GM18526 (cell line): ENCODE results near the gene DIP2C.

Experiments used
- POLR2A ChIP-seq: IDR thresholded peaks from 3 replicates; pipeline ENCODE4 v1.6.1; 2011; ENCODE audit not compliant: insufficient read length; ENCODE audit errors: extremely low read depth

The DIP2C gene

GRCh38 chr10:528173-529165 is 161.0 kb downstream of the DIP2C start:
- TF ChIP-seq POLR2A: no peak

- TF ChIP-seq POLR2A: no peak
Observed at GRCh38 chr10:527416-527815, 162.1 kb downstream of the DIP2C start.

DNA sequence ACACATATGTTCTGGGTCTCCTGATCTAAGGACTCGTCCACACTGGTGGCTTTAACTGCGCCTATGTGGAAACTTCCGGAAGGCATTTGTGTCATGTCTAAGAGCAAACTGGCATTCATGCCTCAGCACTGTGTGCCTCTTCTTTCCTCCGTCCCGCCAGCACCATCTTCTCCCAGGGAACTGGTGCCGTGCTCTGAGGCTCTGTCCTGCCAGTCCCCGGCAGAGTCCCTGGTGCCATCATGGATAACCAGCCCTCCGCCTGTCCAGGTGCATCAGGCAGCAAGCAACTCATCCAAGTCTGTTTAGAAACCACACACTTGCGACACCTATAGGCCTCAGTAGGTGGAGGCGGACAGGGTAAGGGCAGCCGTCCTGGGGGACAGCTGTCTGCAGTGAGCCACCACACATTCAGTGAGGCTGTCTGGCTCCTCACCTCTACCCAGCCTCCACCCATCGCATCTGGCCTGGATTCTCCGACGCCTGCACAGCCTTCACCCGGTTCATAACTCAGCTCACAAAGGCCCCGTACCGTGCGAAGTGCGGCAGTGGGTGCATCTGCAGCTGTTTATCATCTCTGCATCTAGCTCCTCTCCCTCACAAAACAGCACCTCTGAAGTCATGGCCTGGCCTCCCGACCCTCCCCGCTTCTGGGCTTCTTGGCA is 162.7 kb downstream of the DIP2C start:
- no peak for TF ChIP-seq POLR2A

DNA sequence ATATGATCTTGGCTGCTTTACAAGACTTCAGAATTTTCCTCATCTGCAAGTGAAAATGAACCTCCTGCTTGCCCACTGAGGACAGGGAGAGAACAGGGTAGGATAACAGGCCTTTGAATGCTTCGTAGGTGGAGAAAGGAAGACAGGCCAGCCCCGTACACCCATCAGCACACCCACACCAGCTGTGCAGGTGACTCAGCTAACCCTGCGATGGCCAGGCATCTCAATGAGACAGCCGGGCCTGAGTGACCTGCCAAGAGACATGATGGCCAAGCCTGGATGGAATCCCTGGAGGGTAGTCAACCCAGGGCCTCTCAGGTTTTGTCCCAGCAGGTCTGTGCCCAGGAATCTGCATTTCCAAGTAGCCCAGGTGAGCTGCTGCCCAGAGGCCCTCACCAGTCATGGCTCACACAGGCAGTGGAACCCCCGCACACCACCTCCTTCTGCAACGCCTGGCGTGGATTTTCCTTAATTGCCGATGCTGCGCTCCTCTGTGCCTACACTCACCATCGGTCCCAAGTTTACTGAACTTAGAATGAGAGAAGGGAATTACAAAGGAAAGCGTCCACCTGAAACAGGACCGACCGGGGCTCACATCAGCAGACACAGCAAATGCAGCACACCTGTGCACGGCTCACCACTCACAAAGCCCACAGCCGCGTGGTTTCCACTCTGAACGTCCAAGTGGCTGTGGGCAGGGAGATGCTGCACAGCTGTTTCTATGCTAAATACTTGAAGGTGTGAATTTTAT is 163.7 kb downstream of the DIP2C start:
- no peak for TF ChIP-seq POLR2A

- no peak for TF ChIP-seq POLR2A
Observed at GRCh38 chr10:523925-524324, 165.5 kb downstream of the DIP2C start.

DNA sequence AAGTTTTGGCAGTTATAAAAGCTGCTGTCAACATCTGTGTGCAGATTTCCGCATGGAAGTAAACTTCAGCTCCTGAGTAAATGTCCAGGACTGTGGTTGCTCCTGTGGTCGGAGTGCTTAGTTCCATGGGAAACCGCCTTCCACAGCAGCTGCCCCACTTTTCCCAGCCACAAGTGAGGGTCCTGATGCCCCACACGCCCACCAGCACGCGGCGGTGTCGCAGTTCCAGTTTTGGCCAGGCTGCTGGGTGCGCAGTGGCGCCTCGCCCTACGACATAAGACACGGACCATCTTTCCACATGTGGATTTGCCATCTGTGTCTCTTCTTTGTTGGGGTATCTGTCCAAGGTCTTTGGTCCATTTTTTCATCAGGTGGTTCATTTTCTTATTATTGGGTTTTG is 167.1 kb downstream of the DIP2C start:
- TF ChIP-seq POLR2A: no peak

DNA sequence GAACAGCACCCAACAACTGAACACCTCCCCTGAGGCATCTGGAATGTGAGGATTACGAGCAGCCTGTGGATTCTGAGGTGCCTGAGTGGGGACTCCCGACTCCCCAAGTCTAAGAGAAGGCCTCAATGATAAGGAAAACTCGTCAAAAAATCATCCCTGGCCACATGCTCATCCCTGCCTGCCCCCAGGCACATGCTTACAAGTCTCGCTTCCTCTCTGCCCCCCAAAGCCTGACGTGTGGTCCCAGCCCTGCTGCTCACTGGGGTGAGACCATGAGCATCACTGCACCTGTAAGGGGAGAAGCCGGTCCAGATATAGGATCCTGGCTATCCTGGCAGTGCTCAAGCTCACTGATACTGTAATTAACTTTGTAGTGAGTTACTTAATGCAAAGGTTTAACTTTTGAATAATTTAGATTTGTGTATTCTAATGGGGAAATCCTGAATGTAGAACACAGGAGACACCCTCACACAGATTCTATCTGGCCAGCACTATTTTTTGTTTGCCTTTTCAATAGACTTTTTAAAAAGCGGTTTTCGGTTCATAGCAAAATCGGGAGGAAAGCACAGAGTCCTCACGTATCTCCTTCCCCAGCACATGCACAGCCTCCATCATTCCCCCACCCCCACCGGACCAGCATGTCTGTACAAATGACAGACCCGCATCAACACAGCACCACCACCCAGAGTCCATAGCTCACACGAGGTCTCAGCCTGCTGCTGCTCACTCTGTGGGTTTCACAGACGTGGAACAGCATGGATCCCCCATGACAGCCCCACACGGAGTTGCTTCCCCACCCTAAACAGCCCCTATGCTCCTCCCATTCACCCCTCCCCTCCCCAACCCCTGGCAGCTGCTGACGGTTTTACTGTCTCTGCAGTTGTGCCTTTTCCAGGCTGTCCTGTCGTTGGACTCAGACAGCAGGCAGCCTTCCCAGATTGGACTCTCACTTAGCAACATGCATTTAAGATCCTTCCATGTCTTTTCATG is 167.9 kb downstream of the DIP2C start:
- no peak for TF ChIP-seq POLR2A

DNA sequence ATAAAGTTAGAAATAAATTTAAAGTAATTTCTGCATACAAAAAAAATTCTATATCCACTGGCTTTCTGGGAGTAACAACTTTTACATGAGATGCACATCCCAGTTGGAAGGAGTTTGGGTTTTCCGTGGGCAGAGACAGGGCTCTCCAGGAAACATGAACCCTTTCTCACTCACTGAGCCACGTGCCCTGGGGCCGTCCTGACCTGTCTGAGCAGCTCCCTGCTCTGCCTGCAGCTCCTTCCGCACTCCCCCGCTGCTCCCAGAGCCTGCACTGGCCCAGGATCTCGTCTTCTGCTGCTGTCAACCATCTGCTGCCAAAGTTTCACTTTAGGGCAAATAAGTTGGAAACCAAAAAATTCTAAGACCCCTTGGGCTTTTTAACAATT is 169.1 kb downstream of the DIP2C start:
- TF ChIP-seq POLR2A: no peak

DNA sequence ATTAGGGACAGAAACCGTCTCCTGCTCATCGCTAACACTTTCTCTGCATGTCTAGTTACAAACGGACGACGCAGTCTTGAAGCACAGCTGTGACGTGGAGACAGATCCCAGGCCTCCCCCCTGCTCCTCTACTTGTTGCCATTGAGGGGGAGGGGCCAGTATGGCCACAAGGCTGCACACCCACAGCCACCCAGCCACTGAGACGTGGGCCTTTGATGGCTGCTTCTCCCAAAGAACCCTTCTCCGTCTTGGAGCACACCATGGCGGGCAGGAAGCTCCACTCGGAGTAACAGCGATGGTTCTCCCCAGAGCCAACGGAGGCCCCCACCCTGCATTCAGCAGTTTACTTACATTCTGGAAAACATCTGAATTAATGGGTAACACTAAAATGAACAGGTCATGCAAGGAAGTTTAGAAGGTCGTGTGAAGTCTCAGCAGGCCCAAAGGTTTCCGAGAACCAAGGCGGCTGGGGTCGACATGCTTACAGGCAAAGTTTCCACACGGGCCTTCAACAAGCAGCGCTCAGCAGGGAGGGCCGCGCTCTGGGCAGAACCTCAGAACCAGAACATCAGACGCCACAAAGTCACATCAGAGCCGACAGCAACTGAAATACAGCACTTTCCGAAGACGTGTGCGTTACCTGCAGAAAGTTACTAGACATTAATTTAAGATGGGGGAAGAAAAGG is 169.6 kb downstream of the DIP2C start:
- TF ChIP-seq POLR2A: no peak

DNA sequence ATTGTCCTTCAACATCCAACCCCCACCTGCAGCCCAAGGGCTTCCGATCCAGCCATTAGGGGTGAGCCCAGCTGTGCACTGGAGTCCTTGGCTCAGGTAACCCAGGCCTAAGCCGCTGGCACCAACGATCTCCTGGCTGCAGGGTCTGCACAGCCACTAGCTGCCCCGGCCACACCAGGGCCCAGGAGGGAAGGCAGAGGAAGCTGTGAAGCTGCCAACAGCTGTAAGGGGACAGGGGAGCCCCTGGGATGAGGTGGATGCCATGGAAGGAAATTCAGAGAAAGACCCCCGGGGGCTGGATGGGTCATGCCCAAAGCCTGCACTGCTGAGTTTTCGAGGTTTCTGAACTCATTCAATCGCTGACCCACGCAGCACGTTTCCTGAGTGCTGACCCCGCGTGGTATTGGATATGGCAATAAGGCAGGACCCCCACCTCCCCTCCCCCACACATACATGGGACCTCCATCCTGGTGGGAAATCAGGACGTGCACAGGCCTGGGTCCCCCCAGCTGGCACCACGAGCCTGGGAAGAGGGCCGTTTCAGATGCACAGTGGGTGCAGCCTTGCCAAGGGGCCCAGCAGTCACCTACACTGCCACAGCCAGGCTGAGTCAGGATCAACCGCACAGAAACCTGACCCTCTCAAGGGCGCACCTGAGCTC is 170.3 kb downstream of the DIP2C start:
- no peak for TF ChIP-seq POLR2A

- TF ChIP-seq POLR2A: no peak
Observed at GRCh38 chr10:517872-518475, 171.5 kb downstream of the DIP2C start.

GRCh38 chr10:517241-517830 is 172.1 kb downstream of the DIP2C start:
- TF ChIP-seq POLR2A: no peak

- no peak for TF ChIP-seq POLR2A
Observed at GRCh38 chr10:516764-517163, 172.7 kb downstream of the DIP2C start.
